ENCODE measurements around the gene LHFPL6. TPM values are rescaled to one million over a fixed set of nuclear protein-coding genes. Genes with fewer than 3 reads are reported as not detected.

LHFPL6 gene
- total RNA-seq, 1 experiment from 2014 or later: 2.5 TPM

DNA sequence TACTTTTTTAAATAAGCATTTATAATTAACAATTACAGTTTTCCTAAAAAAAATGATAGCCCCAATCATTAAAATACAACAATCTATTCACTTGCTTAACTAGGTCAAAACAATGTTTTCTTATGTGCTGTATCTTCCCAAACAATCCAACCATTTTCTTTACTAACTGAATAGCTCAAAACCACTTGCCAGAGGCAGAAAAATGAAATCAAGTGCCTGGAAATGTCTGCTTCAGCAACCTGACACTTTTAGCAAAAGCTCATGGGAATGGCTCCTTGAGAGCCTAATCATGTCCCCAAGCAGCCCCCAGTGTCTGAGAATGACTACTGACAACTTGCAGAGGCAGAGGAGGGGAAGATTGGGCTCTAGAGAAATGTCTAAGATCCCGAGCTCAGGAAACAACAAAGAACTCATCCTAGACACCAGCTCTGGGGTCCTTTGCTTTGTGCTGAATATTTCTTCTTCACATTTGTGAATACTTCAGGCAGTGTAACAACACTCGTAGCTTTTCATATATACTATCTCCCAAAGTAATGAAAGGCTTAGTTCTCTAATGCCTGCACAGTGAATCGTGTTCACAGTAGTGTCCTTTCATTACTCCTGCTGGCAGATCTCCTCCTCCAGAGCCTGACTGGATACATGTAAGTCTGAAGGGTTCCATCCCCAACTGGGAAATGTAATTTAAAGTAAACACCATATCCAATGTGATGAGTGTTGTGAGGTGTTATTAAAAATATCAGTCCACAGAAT, 280.0 kb downstream of the LHFPL6 start:
- Histone ChIP-seq H3K27me3 (ENCODE audit: insufficient read depth, low read depth) (no peaks in the 10 kb centered on the region), H3K4me3 (no peak overlapping the region), H3K9me2 (ENCODE audit: insufficient read depth) (no peaks in the 10 kb centered on the region), H3K9me3 (ENCODE audit: insufficient read depth, low read depth) (no peaks in the 10 kb centered on the region), H3K36me3 (ENCODE audit: low read depth) (no peaks in the 10 kb centered on the region), H4K20me1 (ENCODE audit: insufficient read depth) (no peaks in the 10 kb centered on the region), H3F3A (ENCODE audit: insufficient read depth, low read depth) (no peaks in the 10 kb centered on the region), H3K27ac (no peak overlapping the region), H2AFZ (no peak overlapping the region), H3K4me2 (no peak overlapping the region), H3K4me1 (replicated peaks; ENCODE audit: insufficient read depth) (no peaks in the 10 kb centered on the region), H3K79me2 (ENCODE audit: low read depth) (no peaks in the 10 kb centered on the region)
- BruUV-seq (replicated peaks): no TSS peak
- ChIA-PET POLR2A (ENCODE audit: unreplicated experiment) (no interaction called here), CTCF (no interaction called here)
- TF ChIP-seq, protein P1, sequence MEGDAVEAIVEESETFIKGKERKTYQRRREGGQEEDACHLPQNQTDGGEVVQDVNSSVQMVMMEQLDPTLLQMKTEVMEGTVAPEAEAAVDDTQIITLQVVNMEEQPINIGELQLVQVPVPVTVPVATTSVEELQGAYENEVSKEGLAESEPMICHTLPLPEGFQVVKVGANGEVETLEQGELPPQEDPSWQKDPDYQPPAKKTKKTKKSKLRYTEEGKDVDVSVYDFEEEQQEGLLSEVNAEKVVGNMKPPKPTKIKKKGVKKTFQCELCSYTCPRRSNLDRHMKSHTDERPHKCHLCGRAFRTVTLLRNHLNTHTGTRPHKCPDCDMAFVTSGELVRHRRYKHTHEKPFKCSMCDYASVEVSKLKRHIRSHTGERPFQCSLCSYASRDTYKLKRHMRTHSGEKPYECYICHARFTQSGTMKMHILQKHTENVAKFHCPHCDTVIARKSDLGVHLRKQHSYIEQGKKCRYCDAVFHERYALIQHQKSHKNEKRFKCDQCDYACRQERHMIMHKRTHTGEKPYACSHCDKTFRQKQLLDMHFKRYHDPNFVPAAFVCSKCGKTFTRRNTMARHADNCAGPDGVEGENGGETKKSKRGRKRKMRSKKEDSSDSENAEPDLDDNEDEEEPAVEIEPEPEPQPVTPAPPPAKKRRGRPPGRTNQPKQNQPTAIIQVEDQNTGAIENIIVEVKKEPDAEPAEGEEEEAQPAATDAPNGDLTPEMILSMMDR (conservative IDR thresholded peaks at IDR 0.05): no peak
- TF ChIP-seq EZH2 (IDR thresholded peaks at IDR 0.05; ENCODE audit: low read depth): no peak
- no peak for DNase-seq
- intact Hi-C loops (cut with micrococcal nuclease; ENCODE audit: unreplicated experiment): no loop called here

DNA sequence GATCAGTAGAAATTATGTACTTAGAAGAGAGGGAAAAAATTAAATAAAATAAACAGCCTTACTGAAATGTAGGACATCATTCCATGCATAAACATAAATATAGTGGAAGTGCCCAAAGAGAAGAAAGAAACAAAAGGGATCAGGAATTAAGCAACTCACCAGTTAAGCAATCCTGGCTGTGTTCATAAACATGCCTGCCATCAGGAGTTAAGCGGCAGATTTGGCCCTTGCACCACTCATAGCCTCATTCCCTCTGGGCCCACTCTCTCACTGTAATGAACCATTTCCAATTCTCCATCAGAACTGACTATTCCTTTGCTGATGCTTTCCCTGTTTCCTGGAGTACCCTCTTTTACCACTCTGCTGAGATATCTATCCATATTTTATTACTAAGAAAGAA, 281.4 kb downstream of the LHFPL6 start:
- no peak for DNase-seq
- BruUV-seq (replicated peaks): no TSS peak

DNA sequence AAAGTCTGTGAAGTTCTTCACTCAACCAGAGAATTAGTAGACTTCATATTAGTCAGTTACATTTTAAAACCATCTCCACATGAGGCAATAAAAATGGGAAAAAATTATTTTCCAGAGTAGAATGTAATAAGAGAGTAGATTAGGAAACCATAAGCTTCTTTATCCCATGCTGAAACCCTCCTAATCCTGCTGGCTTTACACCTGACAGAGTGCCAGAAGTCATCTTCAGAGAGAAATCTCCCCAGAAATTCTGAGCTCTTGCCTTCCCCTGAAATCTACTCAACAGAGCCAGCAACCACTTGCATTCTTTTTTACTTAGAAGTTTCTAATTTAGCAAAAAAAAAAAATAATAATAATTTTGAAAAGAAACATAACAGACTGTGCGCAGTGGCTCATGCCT, 284.8 kb downstream of the LHFPL6 start:
- no peaks in the 10 kb centered on the region for H3K9me3 ChIP-seq (ENCODE audit: insufficient read depth, low read depth)
- DNase-seq: no peak
- H4K20me1 ChIP-seq (ENCODE audit: insufficient read depth): no peaks in the 10 kb centered on the region
- TF ChIP-seq, protein P1 (conservative IDR thresholded peaks at IDR 0.05): no peak
- no peak for TF ChIP-seq EZH2 (IDR thresholded peaks at IDR 0.05; ENCODE audit: low read depth)
- H3K9me2 ChIP-seq (ENCODE audit: insufficient read depth): no peaks in the 10 kb centered on the region
- no peaks in the 10 kb centered on the region for H3K27me3 ChIP-seq (ENCODE audit: insufficient read depth, low read depth)
- no peaks in the 10 kb centered on the region for H3F3A ChIP-seq (ENCODE audit: insufficient read depth, low read depth)
- no peak overlapping the region for H2AFZ ChIP-seq
- no peak overlapping the region for H3K4me3 ChIP-seq
- H3K36me3 ChIP-seq (ENCODE audit: low read depth): no peaks in the 10 kb centered on the region
- intact Hi-C loops (cut with micrococcal nuclease; ENCODE audit: unreplicated experiment): no loop called here
- H3K4me1 ChIP-seq (replicated peaks; ENCODE audit: insufficient read depth): no peaks in the 10 kb centered on the region
- no peak overlapping the region for H3K27ac ChIP-seq
- no peaks in the 10 kb centered on the region for H3K79me2 ChIP-seq (ENCODE audit: low read depth)
- ChIA-PET POLR2A (ENCODE audit: unreplicated experiment) (no interaction called here), CTCF (no interaction called here)
- BruUV-seq (replicated peaks): no TSS peak
- no peak overlapping the region for H3K4me2 ChIP-seq

More for the DNA sequence above, 281.4 kb downstream of the LHFPL6 start:
- intact Hi-C loops (cut with micrococcal nuclease; ENCODE audit: unreplicated experiment): no loop called here
- ChIA-PET CTCF (no interaction called here), POLR2A (ENCODE audit: unreplicated experiment) (no interaction called here)
- Histone ChIP-seq H3K27ac (no peak overlapping the region), H2AFZ (no peak overlapping the region), H3K4me1 (replicated peaks; ENCODE audit: insufficient read depth) (no peaks in the 10 kb centered on the region), H3K79me2 (ENCODE audit: low read depth) (no peaks in the 10 kb centered on the region), H3K4me3 (no peak overlapping the region), H3K27me3 (ENCODE audit: insufficient read depth, low read depth) (no peaks in the 10 kb centered on the region), H3K9me3 (ENCODE audit: insufficient read depth, low read depth) (no peaks in the 10 kb centered on the region), H3F3A (ENCODE audit: insufficient read depth, low read depth) (no peaks in the 10 kb centered on the region), H3K36me3 (ENCODE audit: low read depth) (no peaks in the 10 kb centered on the region), H3K4me2 (no peak overlapping the region), H3K9me2 (ENCODE audit: insufficient read depth) (no peaks in the 10 kb centered on the region), H4K20me1 (ENCODE audit: insufficient read depth) (no peaks in the 10 kb centered on the region)
- TF ChIP-seq EZH2 (IDR thresholded peaks at IDR 0.05; ENCODE audit: low read depth): no peak
- TF ChIP-seq, protein P1 (conservative IDR thresholded peaks at IDR 0.05): no peak

All from PC-9 (cell line).